PC-9 (cell line): ENCODE results near the gene ITGB1BP2. TPM values are rescaled to one million over a fixed set of nuclear protein-coding genes. Genes with fewer than 3 reads are reported as not detected.

ENCODE experiments used
- BruUV-seq: library from RNA; stranded (reverse); fragments of 400-500 nt; replicated peaks from 2 replicates; lab custom pipeline; 2021; lab: Mats Ljungman, UMichigan
- CTCF ChIA-PET: fragments of 300-600 bp; sonication (Branson Sonifier 250); formaldehyde crosslinking; loops from one replicate; lab custom pipeline; 2022; ENCODE audit warnings: antibody characterized with exemption; lab: Charles Lee
- POLR2A ChIA-PET: fragments of 300-600 bp; sonication (Branson Sonifier 250); formaldehyde crosslinking; loops from one replicate; lab custom pipeline; 2022; ENCODE audit warnings: antibody characterized with exemption; ENCODE audit not compliant: unreplicated experiment; lab: Charles Lee
- DNase-seq, 2 experiments: peaks; one replicate each; pipeline versions ENCODE4 v3.0.0 to v3.0.0-alpha.2; 2015 to 2022; ENCODE audit warnings: mixed read lengths in 1 of 2
- H2AFZ ChIP-seq: fragments of 200-600 bp; sonication (generic); 2 replicates; pipeline ENCODE4 v1.8.1; 2017; ENCODE audit warnings: antibody characterized with exemption
- H3F3A ChIP-seq: fragments of 200-600 bp; sonication (generic); 2 replicates; pipeline ENCODE4 v1.8.1; 2017; ENCODE audit warnings: antibody characterized with exemption, mild to moderate bottlenecking, low read depth; ENCODE audit not compliant: insufficient read depth
- H3K27ac ChIP-seq: fragments of 200-600 bp; sonication (generic); 2 replicates; pipeline ENCODE4 v1.6.1; 2016; ENCODE audit warnings: mixed run types
- H3K27me3 ChIP-seq: fragments of 200-600 bp; sonication (generic); 2 replicates; pipeline ENCODE4 v1.6.1; 2016; ENCODE audit warnings: low read depth, mixed run types; ENCODE audit not compliant: insufficient read depth
- H3K36me3 ChIP-seq: fragments of 200-600 bp; sonication (generic); 2 replicates; pipeline ENCODE4 v1.6.1; 2016; ENCODE audit warnings: low read depth, mixed run types
- H3K4me1 ChIP-seq: fragments of 200-600 bp; sonication (generic); replicated peaks from 2 replicates; pipeline ENCODE4 v1.6.1; 2016; ENCODE audit warnings: mixed run types; ENCODE audit not compliant: insufficient read depth
- H3K4me2 ChIP-seq: fragments of 200-600 bp; sonication (generic); 2 replicates; pipeline ENCODE4 v1.6.1; 2017; ENCODE audit warnings: mixed run types
- H3K4me3 ChIP-seq: fragments of 200-600 bp; sonication (generic); 2 replicates; pipeline ENCODE4 v1.6.1; 2016; ENCODE audit warnings: mixed run types
- H3K79me2 ChIP-seq: fragments of 200-600 bp; sonication (generic); 2 replicates; pipeline ENCODE4 v1.6.1; 2017; ENCODE audit warnings: low read depth, mixed run types
- H3K9me2 ChIP-seq: fragments of 200-600 bp; sonication (generic); 2 replicates; pipeline ENCODE4 v1.8.1; 2017; ENCODE audit warnings: mild to moderate bottlenecking; ENCODE audit not compliant: insufficient read depth
- H3K9me3 ChIP-seq: fragments of 200-600 bp; sonication (generic); 2 replicates; pipeline ENCODE4 v1.8.1; 2016; ENCODE audit warnings: low read depth; ENCODE audit not compliant: insufficient read depth
- H4K20me1 ChIP-seq: fragments of 200-600 bp; sonication (generic); 2 replicates; pipeline ENCODE4 v1.8.1; 2017; ENCODE audit not compliant: insufficient read depth
- EZH2 ChIP-seq: fragments of 200-600 bp; sonication (generic); IDR thresholded peaks from 2 replicates; pipeline ENCODE4 v1.8.0; 2017; ENCODE audit warnings: antibody characterized with exemption, low read depth
- intact Hi-C: fragments of 100-400 bp; cut with micrococcal nuclease; formaldehyde crosslinking; loops from one replicate; pipeline ENCODE4 v1.10.0; 2022; ENCODE audit not compliant: unreplicated experiment
- total RNA-seq: library from RNA; stranded (reverse); gene quantifications from 2 replicates; pipeline ENCODE4 v1.2.3, GENCODE V29; 2021
- TF ChIP-seq, protein P1 (sequence below): fragments of 200-600 bp; sonication (generic); conservative IDR thresholded peaks from 2 replicates; pipeline ENCODE4 v1.6.1; 2017; ENCODE audit warnings: mixed run types, antibody characterized with exemption, mild to moderate bottlenecking, moderate library complexity

Gene ITGB1BP2
- total RNA-seq, 1 experiment from 2014 or later, result 5.4 TPM

DNA sequence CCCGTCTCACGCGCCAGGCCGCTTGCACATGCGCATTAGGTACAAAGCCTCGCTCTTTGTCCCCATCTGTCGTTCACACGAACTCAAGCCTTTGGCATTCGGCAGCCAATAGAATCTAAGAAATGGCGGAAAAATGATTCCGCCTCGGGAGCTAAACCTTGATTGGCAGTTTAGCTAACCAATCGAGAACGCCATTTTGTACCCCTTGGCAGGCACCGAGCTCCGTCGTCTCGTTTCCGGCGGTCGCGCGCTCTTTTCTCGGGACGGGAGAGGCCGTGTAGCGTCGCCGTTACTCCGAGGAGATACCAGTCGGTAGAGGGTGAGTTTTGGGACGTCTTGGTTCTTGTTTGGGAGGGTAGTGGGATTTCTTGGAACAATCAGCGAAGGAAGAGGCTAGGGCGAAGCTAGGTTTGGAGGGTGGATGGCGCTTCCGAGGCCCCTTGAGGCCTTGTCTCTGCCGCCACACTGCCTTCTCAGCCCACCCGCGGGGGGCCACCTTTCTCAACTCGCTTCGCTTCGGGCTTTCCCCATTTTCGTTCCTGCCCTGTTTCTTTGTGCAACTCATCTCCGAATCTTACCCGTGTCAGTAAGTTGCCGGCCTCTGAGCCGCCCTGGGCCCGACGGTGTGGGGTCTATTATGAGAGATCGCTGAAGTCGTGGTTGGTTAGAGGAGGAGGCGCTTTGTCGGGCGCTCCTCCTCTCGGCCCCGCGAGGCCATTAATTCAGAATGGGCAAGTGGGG lies 18.0 kb upstream of the ITGB1BP2 start, which contains the start of gene NONO:
Gene NONO (plus strand): TSS at position 233 of the 741 bp plus-strand sequence. CDS start 7,003 bp downstream, outside the sequence.
- Histone ChIP-seq H3K9me3 (no peaks in the 10 kb centered on the region), H3K79me2 (peaks cover 49% of the 10 kb centered on the region), H3K9me2 (no peaks in the 10 kb centered on the region), H4K20me1 (peaks cover 34% of the 10 kb centered on the region), H3K36me3 (0 out of 2 replicates have a peak, but pooled peaks cover 24% of the 10 kb centered on the region), H3K27ac (peak within 1 kb of the TSS; percentile 79), H3K27me3 (no peaks in the 10 kb centered on the region), H3K4me1 (peaks cover 17% of the 10 kb centered on the region), H2AFZ (peak within 1 kb of the TSS; percentile 82), H3F3A (peaks cover 10% of the 10 kb centered on the region; the same call in 1 of the 2 replicates), H3K4me3 (peak within 1 kb of the TSS; percentile 77), H3K4me2 (peak within 1 kb of the TSS; percentile 94)
- intact Hi-C loops, result loop anchor here (2.0 kb wide), 2 partner anchors 29 to 101 kb away; partner anchors contain the start of gene ZMYM3
- ChIA-PET CTCF (interaction anchor here (0.7 kb wide), 1 partner anchor 211 kb away, joined by 3 read pairs; no protein-coding TSS in a partner anchor), POLR2A (interaction anchor here (0.6 to 1.0 kb wide), 5 partner anchors 82 to 1115 kb away, joined by 4 to 9 read pairs (median 6); partner anchors contain the start of gene TAF1)
- DNase-seq, result peak; percentile 83 to 97
- TSS peak; percentile 88 for BruUV-seq
- no peak for TF ChIP-seq EZH2

DNA sequence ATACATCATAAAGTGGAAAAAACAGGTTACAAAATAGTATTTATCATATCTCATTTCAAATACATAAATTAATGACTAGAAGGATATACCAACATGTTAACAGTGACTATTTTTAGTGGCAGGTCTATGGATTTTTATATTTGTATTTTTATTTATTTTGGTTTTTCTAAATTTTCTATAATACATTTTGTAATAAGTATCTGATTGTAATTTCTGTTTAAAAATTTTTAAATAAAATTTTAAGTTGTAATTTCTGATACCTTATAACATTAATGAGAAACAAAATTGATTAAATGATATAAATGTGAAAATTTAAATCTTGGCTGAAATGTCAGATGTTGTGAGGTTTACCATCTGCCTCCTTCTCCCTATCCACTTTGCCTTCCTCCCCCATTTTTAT lies 15.6 kb upstream of the ITGB1BP2 start:
- TF ChIP-seq, protein P1, sequence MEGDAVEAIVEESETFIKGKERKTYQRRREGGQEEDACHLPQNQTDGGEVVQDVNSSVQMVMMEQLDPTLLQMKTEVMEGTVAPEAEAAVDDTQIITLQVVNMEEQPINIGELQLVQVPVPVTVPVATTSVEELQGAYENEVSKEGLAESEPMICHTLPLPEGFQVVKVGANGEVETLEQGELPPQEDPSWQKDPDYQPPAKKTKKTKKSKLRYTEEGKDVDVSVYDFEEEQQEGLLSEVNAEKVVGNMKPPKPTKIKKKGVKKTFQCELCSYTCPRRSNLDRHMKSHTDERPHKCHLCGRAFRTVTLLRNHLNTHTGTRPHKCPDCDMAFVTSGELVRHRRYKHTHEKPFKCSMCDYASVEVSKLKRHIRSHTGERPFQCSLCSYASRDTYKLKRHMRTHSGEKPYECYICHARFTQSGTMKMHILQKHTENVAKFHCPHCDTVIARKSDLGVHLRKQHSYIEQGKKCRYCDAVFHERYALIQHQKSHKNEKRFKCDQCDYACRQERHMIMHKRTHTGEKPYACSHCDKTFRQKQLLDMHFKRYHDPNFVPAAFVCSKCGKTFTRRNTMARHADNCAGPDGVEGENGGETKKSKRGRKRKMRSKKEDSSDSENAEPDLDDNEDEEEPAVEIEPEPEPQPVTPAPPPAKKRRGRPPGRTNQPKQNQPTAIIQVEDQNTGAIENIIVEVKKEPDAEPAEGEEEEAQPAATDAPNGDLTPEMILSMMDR, result no peak
- TF ChIP-seq EZH2, result no peak
- no peak overlapping the region for H2AFZ ChIP-seq
- H3F3A ChIP-seq, result peaks cover 10% of the 10 kb centered on the region; the same call in 1 of the 2 replicates
- H3K4me1 ChIP-seq, result peaks cover 17% of the 10 kb centered on the region
- intact Hi-C loops, result no loop called here
- peak overlapping the region; percentile 77; the same call in 1 of the 2 replicates for H3K4me3 ChIP-seq
- CTCF ChIA-PET, result no interaction called here
- no TSS peak for BruUV-seq
- no peaks in the 10 kb centered on the region for H3K9me2 ChIP-seq
- peak overlapping the region; percentile 94 for H3K4me2 ChIP-seq
- DNase-seq, result no peak
- peaks cover 34% of the 10 kb centered on the region; the same call in 1 of the 2 replicates for H3K36me3 ChIP-seq
- POLR2A ChIA-PET, result no interaction called here
- no peaks in the 10 kb centered on the region for H3K27me3 ChIP-seq
- H3K9me3 ChIP-seq, result no peaks in the 10 kb centered on the region
- H4K20me1 ChIP-seq, result peaks cover 51% of the 10 kb centered on the region
- peaks cover 69% of the 10 kb centered on the region for H3K79me2 ChIP-seq
- no peak overlapping the region for H3K27ac ChIP-seq

- no peak overlapping the region for H2AFZ ChIP-seq
- H3K4me1 ChIP-seq, result no peaks in the 10 kb centered on the region
- ChIA-PET POLR2A (interaction anchor here (0.6 kb wide), 2 partner anchors 9 to 243 kb away, joined by 3 to 9 read pairs; no protein-coding TSS in a partner anchor), CTCF (no interaction called here)
- no peak overlapping the region for H3K4me2 ChIP-seq
- H3K79me2 ChIP-seq, result peaks cover 42% of the 10 kb centered on the region
- no peak overlapping the region for H3K27ac ChIP-seq
- no peaks in the 10 kb centered on the region for H3K9me2 ChIP-seq
- peaks cover 38% of the 10 kb centered on the region for H3K36me3 ChIP-seq
- H3K27me3 ChIP-seq, result no peaks in the 10 kb centered on the region
- BruUV-seq, result no TSS peak
- TF ChIP-seq, protein P1, result no peak
- no peak for TF ChIP-seq EZH2
- H4K20me1 ChIP-seq, result peaks cover 46% of the 10 kb centered on the region
- H3K9me3 ChIP-seq, result no peaks in the 10 kb centered on the region
- DNase-seq, result no peak
- no peak overlapping the region for H3K4me3 ChIP-seq
- intact Hi-C loops, result no loop called here
- H3F3A ChIP-seq, result peaks cover 12% of the 10 kb centered on the region; the same call in 1 of the 2 replicates
Observed at GRCh38 chrX:71291381-71291780, 10.2 kb upstream of the ITGB1BP2 start.
